ENCODE data around the gene UMAD1.

The UMAD1 gene

DNA sequence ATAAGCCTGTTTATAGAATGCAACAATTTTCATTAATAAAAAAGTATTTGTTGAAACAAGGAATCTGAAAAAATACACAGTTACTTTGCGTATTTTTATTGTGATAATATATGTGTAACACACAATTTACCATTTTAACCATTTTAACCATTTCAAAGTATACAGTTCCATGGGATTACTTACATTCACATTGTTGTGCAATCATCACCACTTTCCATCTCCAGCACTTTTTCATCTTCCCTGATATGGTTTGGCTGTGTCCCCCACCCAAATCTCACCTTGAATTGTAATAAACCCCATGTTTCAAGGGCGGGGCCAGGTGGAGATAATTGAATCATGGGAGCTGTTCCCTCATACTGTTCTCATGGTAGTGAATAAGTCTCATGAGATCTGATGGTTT, 266.8 kb downstream of the UMAD1 start:
- DNase-seq = no peak

- DNase-seq = no peak
Observed at GRCh38 chr7:7908622-7909145, 268.1 kb downstream of the UMAD1 start.

DNA sequence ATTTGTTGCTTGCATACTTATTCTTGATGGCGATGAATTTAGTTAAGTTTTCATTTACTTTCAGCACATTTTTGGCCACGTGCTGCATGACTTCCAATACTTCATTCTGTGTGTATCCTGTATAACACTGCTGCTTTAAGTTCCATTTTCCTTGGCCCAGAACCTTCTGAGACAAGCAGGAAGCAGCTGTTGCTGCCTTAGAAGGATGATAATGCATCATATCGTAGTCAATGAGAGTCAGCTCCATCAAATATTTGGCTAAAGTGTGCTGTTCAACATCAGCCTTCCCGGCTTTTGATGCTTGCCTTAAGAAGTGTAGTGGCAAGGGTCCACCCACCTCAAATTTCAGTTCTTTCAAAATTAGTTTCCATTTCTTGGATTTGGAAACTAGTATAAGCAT, 268.8 kb downstream of the UMAD1 start:
- no peak for DNase-seq

DNA sequence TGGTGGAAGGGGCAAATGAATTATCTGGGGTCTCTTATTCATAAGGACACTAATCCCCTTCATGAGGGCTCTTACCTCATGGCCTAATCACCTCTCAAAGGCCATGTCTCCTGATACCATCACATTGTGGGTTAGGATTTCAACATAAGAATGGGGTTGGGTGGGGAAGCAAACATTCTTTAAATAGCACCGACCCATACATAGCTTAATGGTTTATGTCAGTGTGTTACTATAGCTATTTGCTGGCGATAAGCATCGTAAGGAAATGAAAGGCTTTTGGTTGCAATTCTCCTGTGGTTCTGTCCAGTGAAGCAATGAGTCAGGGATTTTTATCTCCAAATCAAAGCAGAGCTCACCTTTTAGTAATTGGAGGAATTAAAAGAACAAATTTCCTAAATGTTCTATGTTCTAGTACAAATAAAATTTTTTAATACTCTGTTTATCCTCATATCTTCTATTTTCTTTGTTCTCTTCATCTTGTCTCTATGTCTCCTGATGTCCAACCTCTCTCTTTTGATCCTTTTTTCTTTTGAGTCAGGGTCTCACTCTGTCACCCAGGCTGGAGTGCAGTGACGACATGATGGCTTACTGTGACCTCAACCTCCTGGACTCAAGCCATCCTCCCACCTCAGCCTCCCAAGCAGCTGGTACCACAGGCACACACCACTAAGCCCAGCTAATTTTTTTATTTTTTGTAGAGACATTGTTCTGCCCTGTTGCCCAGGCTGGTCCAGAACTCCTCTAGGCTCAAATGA, 271.0 kb downstream of the UMAD1 start:
- no peak for DNase-seq

DNA sequence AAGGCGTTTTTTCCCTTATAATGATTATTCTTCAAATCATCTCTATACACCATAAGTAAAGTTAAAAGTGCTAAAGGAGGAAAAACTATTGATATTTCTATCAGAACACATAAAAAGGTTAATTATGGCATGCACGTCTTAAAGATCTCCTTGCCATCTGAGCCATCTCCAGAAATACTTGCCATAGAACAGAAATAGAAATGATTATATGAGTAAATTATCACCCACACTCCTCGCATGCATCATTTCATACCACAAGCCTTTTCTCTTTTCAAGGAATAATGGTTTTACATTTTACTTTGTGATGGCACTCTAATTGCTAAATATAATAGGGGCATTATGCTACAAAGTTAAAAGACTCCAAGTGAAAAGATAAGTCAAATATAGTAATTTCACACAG, 272.4 kb downstream of the UMAD1 start:
- no peak for DNase-seq

- DNase-seq = no peak
Observed at GRCh38 chr7:7913504-7913903, 273.0 kb downstream of the UMAD1 start.

GRCh38 chr7:7914547-7914946, 274.0 kb downstream of the UMAD1 start:
- DNase-seq = no peak

DNA sequence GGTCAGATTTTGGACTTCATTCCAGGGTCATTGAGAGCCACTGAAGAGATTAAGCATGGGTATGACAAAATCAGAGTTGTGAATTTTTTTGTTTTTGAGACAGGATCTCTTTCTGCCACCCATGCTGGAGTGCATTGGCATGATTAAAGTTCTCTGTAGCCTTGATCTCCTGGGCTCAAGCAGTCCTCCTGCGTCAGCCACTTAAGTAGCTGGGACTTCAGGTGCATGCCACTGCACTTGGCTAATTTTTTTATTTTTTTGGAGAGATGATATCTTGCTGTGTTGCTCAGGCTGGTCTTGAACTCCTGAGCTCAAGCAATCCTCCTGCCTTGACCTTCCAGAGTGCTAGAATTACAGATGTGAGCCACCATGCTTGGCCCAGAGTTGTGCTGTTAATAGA, 275.5 kb downstream of the UMAD1 start:
- DNase-seq = no peak

- no peak for DNase-seq
Observed at GRCh38 chr7:7917593-7917992, 277.0 kb downstream of the UMAD1 start.

DNA sequence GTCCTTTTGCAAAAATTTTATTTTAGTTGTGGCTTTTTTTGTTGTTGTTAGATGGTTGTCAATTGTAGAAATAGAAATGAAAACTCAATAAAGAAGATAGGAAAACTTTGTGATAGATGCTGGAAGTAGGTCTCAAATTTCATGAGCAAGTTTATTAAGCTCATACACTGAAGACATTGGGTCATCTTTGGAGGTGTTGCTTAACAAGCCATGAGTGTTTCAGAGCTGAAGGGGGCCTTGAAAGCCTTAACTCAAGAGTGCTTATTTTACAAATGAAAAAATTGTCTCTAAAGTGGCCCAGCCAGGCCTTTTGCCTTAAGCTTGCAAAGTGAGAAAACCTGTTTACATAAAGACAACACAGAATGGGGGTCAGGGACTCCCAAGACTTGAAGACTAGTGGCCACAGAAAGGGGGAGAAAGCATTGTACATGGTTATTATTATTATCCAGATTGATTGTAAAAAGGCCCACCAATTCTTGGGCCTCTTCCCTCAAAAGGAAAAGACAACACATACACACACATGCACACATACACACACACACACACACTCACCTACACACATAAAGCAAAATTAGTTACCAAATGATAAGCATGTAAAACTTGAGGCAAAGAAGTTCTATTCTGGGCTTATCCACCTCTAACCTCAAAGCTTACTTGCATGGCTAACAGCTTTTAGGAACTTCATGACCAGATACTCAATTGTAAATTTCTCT, 278.3 kb downstream of the UMAD1 start:
- no peak for DNase-seq

DNA sequence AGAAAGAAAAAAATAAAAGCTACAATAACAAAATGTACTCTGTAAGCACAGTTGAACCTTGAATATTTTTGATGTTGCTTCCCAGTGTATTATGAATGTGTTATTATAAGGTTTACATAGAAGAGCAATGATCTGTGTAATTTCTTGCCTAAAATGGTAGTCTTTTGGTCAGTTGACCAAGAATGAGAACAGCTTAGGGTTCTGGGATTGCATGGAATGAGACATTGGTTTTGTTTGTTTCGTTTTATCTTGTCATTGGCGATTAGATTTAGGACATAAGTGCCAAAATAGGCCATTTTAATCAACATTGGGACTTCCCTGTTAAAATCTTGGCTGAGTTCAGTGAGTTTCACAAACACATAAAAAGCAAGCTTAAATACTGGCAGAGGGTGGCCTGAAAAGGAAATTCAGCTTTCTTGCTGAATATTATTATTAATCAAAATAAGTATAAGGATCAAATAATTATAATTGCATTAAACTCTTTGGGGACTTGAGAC, 278.9 kb downstream of the UMAD1 start:
- no peak for DNase-seq

- DNase-seq = no peak
Observed at GRCh38 chr7:7920056-7920455, 279.5 kb downstream of the UMAD1 start.

- DNase-seq = no peak
Observed at GRCh38 chr7:7920481-7920880, 279.9 kb downstream of the UMAD1 start.

- no peak for DNase-seq
Observed at GRCh38 chr7:7921830-7922229, 281.3 kb downstream of the UMAD1 start.

DNA sequence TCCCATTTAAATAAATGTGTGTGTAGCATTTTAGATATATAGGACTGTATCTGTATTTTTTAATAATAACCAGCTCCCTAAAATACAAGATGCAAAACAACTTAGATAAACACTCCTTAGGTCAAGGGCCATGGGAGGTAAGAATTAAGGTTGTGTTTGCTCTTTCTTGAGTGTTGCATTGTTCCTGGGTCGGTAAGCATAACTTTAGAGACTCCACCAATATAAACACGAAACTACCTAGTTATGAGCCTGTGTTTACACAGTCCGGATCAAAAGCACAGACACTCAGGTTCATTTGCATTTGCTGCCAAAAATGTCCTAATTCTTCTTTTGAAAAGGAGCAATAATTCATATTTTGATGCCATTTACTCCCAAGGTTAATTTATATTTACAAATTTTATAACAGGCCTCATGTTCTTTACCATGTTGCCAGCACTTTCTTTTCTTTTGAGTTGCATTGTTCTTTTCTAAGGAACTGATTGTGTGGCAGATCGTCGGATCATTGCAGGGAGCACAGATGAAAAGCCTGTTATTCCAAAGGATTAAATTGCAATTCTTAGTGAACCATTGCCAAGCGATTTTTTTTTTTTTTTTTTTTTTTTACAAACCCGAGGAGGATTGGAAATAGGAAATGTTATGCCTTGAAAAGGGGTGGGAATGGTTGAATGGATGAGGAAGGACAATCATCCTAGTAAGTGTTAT, 282.3 kb downstream of the UMAD1 start:
- DNase-seq = no peak

- no peak for DNase-seq
Observed at GRCh38 chr7:7923818-7924217, 283.3 kb downstream of the UMAD1 start.

GRCh38 chr7:7924303-7924702, 283.8 kb downstream of the UMAD1 start:
- DNase-seq = no peak

Data from Kasumi-1 (cell line).